GM21723 (cell line): ENCODE results near the gene EPHX1.
"Not testable (repeated sequence)": the region's sequence is repeated elsewhere in the genome, so short reads cannot be mapped to it uniquely, and the experiment has no call there.

ENCODE experiments used
- ATAC-seq: cut with Tn5 transposase; IDR thresholded peaks from one replicate; pipeline ENCODE4 v1.9.1; 2021; ENCODE audit warnings: mild to moderate bottlenecking, moderate library complexity; ENCODE audit not compliant: unreplicated experiment

Gene EPHX1

DNA sequence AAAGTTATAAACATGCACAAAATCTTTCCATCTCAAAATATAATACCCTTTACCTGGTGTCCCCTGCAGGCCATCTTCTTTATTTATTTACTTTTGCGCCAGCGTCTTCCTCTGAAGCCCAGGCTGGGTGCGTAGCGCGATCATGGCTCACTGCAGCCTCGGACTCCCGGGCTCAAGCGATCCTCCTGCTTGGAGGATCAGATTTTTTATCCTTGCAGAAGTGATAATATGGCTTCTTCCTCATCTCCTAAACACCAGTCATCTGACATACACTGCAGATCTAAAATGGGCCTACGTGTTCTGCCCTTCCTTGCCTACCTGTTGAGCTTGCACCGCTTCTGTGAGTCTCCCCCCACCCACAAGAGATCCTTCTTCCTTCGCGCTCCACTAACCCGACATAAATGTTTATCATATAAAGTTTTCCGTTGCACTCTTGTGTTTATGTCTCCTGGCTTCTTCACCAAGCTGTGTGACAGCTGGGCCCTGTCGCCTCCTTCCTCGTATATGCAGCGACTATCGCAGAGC, 32.8 kb upstream of the EPHX1 start:
- peak; percentile 33 for ATAC-seq

DNA sequence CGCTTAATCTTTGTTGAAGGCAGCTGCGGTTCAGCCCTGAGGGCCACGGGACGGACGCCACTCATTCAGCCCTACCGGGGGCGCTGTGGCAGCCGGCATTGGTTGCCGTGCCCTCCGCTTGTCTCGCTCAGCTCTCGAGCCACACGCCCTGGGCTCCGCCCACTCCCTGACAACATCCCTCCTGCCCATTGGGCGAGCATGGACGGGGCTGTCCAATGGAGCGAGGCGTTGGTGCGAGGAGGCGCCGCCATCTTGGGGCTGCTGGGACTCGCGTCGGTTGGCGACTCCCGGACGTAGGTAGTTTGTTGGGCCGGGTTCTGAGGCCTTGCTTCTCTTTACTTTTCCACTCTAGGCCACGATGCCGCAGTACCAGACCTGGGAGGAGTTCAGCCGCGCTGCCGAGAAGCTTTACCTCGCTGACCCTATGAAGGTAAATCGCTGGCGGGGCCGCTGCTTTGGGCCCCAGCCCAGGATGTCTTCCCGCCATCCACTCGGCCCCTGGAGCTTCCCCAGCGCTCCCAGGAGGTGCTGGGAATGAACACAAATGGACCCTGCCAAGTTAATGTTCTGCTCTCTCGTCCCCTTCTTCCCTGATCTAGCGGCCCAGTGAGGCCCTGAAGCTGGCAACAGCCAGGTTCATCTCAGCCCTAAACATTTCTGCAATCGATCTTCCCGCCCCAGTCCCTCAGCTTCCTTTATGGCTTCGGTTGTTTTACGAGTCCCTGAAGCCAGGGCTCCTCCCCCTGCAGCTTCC, 32.2 kb upstream of the EPHX1 start, which contains the start of gene SRP9:
TSS of gene SRP9 (plus strand) at position 244 of the 754 bp plus-strand sequence. CDS start at position 359, 115 bp downstream.
- peak; percentile 99 for ATAC-seq

DNA sequence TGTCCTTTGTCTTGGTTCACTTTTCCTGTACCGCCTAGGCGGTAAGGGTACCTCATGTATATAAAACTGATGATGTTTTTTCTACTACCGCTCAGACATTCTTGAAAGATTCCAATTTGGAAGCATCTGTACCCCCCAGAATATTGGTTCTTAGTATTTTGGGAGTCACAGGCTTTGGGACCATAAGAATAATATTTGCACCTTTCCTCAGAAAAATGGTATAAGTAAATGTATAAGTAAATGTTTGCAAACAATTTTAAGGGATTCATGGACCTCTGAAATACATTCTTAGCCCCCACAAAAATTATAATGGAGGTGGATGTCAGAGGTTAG, 31.6 kb upstream of the EPHX1 start:
- no peak for ATAC-seq

DNA sequence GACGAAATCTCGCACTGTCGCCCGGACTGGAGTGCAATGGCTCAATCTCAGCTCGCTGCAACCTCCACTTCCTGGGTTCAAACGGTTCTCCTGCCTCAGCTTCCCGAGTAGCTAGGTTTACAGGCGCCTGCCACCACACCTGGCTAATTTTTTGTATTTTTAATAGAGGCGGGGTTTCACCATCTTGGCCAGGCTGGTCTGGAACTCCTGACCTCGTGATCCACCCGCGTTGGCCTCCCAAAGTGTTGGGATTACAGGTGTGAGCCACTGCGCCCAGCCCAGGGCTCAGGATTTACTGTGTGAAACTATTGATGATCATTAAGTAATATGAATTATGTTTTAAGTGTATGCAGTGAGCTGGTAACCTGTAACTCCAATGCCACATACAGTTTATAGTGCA, 30.8 kb upstream of the EPHX1 start:
- not testable (repeated sequence) for ATAC-seq

DNA sequence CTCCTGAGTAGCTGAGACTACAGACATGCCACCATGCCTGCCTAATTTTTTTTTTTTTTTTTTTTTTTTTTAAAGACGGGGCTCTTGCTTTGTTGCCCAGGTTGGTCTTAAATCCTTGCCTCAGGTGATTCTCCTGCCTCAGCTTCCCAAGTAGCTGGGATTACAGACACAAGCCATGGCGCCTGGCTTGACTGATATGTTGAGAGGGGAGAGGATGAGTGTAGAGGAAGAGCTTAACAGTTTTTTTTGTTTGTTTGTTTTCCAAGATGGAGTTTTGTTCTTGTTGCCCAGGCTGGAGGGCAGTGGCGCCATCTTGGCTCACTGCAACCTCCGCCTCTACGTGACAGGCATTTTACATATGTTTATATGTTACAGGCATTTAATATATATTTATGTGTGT, 29.8 kb upstream of the EPHX1 start:
- ATAC-seq = no peak

GRCh38 chr1:225780630-225781029, 29.3 kb upstream of the EPHX1 start:
- no peak for ATAC-seq

- not testable (repeated sequence) for ATAC-seq
Observed at GRCh38 chr1:225789142-225789541, 20.8 kb upstream of the EPHX1 start.

- no peak for ATAC-seq
Observed at GRCh38 chr1:225794954-225795353, 15.0 kb upstream of the EPHX1 start.

- not testable (repeated sequence) for ATAC-seq
Observed at GRCh38 chr1:225796097-225796496, 13.8 kb upstream of the EPHX1 start.

DNA sequence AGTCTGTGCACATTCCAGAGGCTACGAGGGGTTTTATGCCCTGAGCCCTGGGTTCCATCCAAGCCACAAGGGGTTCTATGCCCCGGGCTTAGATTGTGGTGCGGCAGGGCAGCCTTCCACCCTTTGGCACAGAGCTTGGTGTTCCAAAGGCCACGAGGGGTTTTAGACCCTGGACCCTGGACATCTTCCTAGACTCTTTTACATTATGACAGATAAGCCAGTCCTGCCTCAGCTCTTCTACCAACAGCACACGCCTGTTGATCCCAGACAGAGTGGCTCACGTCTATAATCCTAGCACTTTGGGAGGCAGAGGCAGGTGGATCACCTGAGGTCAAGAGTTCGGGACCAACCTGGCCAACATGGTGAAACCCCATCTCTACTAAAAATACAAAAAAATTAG, 8.8 kb upstream of the EPHX1 start:
- ATAC-seq = not testable (repeated sequence)

- ATAC-seq = no peak
Observed at GRCh38 chr1:225806249-225806648, 3.7 kb upstream of the EPHX1 start.

- not testable (repeated sequence) for ATAC-seq
Observed at GRCh38 chr1:225806736-225807135, 3.2 kb upstream of the EPHX1 start.

- no peak for ATAC-seq
Observed at GRCh38 chr1:225808136-225808535, 1.8 kb upstream of the EPHX1 start.

GRCh38 chr1:225810579-225811538, 935 bp downstream of the EPHX1 start:
- ATAC-seq = not testable (repeated sequence)

GRCh38 chr1:225811622-225812487, 1.9 kb downstream of the EPHX1 start:
- no peak for ATAC-seq

DNA sequence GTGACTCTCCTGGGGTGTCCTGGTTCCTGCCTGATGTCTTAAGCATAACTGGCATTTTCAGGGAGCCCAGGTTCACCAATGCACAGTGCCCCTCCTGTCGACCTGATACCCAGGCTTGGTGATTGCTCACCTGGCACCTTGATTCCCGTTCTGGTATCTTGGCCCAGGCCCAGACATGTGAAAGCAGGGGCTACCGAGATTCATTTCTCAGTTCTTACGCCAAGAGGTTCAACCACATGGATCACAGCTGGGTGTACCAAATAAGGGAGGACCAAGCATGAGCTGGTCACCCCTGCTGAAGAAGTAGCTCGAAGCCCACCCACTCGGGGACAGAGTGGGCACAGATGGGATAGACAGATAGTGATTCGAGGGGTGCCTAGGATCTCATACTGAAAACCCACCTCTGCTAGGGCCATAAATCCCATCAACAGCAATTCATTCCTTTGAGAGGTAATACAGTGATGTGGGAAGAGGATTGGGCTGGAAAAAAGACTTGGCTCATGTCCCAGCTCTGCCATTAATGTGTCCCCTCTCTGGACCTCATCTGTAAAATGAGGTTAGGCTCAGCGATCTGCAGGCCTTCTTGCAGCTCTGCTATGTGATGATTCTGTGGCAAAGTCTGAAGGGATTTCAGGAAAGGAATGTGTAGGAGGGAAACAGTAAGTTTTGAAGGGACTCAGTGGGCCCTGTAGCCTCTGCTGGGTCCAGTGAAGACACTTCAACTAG, 2.7 kb downstream of the EPHX1 start:
- ATAC-seq = no peak

DNA sequence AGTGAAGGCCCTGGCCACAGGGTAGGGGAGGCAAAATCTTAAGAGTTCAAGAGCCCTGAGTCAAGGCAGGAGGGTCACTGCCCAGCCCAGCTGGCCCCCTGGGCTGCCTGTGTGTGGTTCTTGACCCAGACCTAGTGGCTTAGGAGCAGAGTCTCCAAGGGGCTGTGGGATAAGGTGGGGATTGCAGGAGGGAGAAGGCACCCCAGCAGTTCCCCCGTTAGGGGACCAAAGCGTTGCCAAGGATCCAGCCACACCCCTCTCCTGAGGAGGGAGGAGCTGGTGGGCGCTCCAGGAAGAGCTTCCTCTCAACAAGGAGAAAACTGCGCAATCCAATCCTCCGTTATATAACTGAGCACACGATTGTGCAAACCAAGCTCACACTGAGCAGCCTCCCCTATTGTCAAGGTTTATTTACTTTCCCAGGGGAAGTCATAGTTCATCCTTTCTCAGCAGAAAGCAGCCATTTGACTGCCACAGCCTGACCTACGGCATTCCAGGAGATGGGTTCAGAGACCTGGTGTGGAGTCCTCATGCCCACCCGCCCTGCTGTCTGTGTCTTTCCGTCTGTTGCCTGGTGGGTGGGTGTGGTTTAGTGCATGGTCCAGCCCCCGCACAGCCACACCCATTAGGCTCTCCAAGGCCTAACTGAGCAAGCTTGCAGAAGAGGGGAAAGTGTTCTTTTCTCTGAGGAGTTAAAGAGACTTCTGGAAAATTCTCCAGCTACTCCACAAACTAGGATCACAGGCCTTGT, 3.5 kb downstream of the EPHX1 start:
- no peak for ATAC-seq

- ATAC-seq = no peak
Observed at GRCh38 chr1:225814381-225814780, 4.5 kb downstream of the EPHX1 start.

- not testable (repeated sequence) for ATAC-seq
Observed at GRCh38 chr1:225815090-225815489, 5.2 kb downstream of the EPHX1 start.
